Activated CD8-positive, alpha-beta memory T cell treated with anti-CD3 and anti-CD28 coated beads for 24 hours (primary cell): ENCODE data around the gene MATK.
"Not testable (repeated sequence)": the region's sequence is repeated elsewhere in the genome, so short reads cannot be mapped to it uniquely, and the experiment has no call there.

ENCODE experiments used
- DNase-seq: peaks from one replicate; pipeline ENCODE4 v3.0.0-alpha.2; 2020

The MATK gene

GRCh38 chr19:3785938-3786824, at the start of gene MATK:
Gene MATK (minus strand): TSS chr19:3786381. CDS start chr19:3785135, 1,246 bp downstream.
- DNase-seq, result peak; percentile 83

GRCh38 chr19:3835055-3835435, 48.9 kb upstream of the MATK start:
- no peak for DNase-seq

- no peak for DNase-seq
Measured at GRCh38 chr19:3834349-3835054, 48.3 kb upstream of the MATK start.

GRCh38 chr19:3833578-3834348, 47.6 kb upstream of the MATK start:
- DNase-seq, result no peak

GRCh38 chr19:3832001-3832400, 45.8 kb upstream of the MATK start:
- no peak for DNase-seq

- no peak for DNase-seq
Measured at GRCh38 chr19:3831601-3832000, 45.4 kb upstream of the MATK start.

- DNase-seq, result no peak
Measured at GRCh38 chr19:3830621-3831589, 44.7 kb upstream of the MATK start.

- DNase-seq, result no peak
Measured at GRCh38 chr19:3827306-3827705, 41.1 kb upstream of the MATK start.

- no peak for DNase-seq
Measured at GRCh38 chr19:3826163-3826562, 40.0 kb upstream of the MATK start.

- no peak for DNase-seq
Measured at GRCh38 chr19:3825286-3825956, 39.2 kb upstream of the MATK start.

GRCh38 chr19:3823350-3823713, 37.2 kb upstream of the MATK start:
- no peak for DNase-seq

- DNase-seq, result no peak
Measured at GRCh38 chr19:3822683-3823349, 36.6 kb upstream of the MATK start.

- DNase-seq, result peak; percentile 99
Measured at GRCh38 chr19:3821857-3822364, 35.7 kb upstream of the MATK start.

GRCh38 chr19:3821156-3821555, 35.0 kb upstream of the MATK start:
- no peak for DNase-seq

GRCh38 chr19:3819989-3820388, 33.8 kb upstream of the MATK start:
- DNase-seq, result no peak

GRCh38 chr19:3818918-3819317, 32.7 kb upstream of the MATK start:
- peak; percentile 59 for DNase-seq

GRCh38 chr19:3818466-3818865, 32.3 kb upstream of the MATK start:
- DNase-seq, result peak; percentile 63

GRCh38 chr19:3817761-3818160, 31.6 kb upstream of the MATK start:
- no peak for DNase-seq

GRCh38 chr19:3816566-3817218, 30.5 kb upstream of the MATK start:
- no peak for DNase-seq

- DNase-seq, result not testable (repeated sequence)
Measured at GRCh38 chr19:3816148-3816547, 30.0 kb upstream of the MATK start.
